ENCODE measurements around the gene KAT6B. TPM values are rescaled to one million over a fixed set of nuclear protein-coding genes. Genes with fewer than 3 reads are reported as not detected.
"Not testable (repeated sequence)": the region's sequence is repeated elsewhere in the genome, so short reads cannot be mapped to it uniquely, and the experiment has no call there.

The KAT6B gene
- total RNA-seq, 4 donors from 2014 or later: 29.1 to 159 (median 61.2) TPM

GRCh38 chr10:74873803-74874454, 47.5 kb downstream of the KAT6B start:
- no peak overlapping the region for H3K27ac ChIP-seq
- DNase-seq: no peak
- H3K9me3 ChIP-seq: no peaks in the 10 kb centered on the region
- no peak overlapping the region for H3K4me3 ChIP-seq
- no peaks in the 10 kb centered on the region for H3K4me1 ChIP-seq
- H3K27me3 ChIP-seq: no peaks in the 10 kb centered on the region
- intact Hi-C loops (cut with DNase I; ENCODE audit: low total_unique reads): no loop called here
- TF ChIP-seq CTCF (IDR thresholded peaks at IDR 0.05) (no peak), POLR2A (IDR thresholded peaks at IDR 0.05) (no peak)
- no peaks in the 10 kb centered on the region for H3K36me3 ChIP-seq

GRCh38 chr10:74874649-74875048, 48.2 kb downstream of the KAT6B start:
- Histone ChIP-seq H3K36me3 (no peaks in the 10 kb centered on the region), H3K27ac (no peak overlapping the region), H3K4me1 (no peaks in the 10 kb centered on the region), H3K27me3 (no peaks in the 10 kb centered on the region), H3K4me3 (no peak overlapping the region), H3K9me3 (no peaks in the 10 kb centered on the region)
- TF ChIP-seq CTCF (IDR thresholded peaks at IDR 0.05) (no peak), POLR2A (IDR thresholded peaks at IDR 0.05) (no peak)
- intact Hi-C loops (cut with DNase I; ENCODE audit: low total_unique reads): no loop called here
- DNase-seq: no peak

GRCh38 chr10:74875068-74875467, 48.7 kb downstream of the KAT6B start:
- H3K4me1 ChIP-seq: no peaks in the 10 kb centered on the region
- H3K27me3 ChIP-seq: no peaks in the 10 kb centered on the region
- H3K36me3 ChIP-seq: no peaks in the 10 kb centered on the region
- intact Hi-C loops (cut with DNase I; ENCODE audit: low total_unique reads): no loop called here
- TF ChIP-seq POLR2A (IDR thresholded peaks at IDR 0.05): no peak
- no peak for TF ChIP-seq CTCF (IDR thresholded peaks at IDR 0.05)
- H3K4me3 ChIP-seq: no peak overlapping the region
- no peak overlapping the region for H3K27ac ChIP-seq
- DNase-seq: no peak
- H3K9me3 ChIP-seq: no peaks in the 10 kb centered on the region

- Histone ChIP-seq H3K27ac (no peak overlapping the region), H3K4me3 (no peak overlapping the region), H3K4me1 (no peaks in the 10 kb centered on the region), H3K27me3 (no peaks in the 10 kb centered on the region), H3K9me3 (no peaks in the 10 kb centered on the region), H3K36me3 (no peaks in the 10 kb centered on the region)
- intact Hi-C loops (cut with DNase I; ENCODE audit: low total_unique reads): no loop called here
- DNase-seq: no peak
- TF ChIP-seq POLR2A (IDR thresholded peaks at IDR 0.05) (no peak), CTCF (IDR thresholded peaks at IDR 0.05) (no peak)
Measured at GRCh38 chr10:74875966-74876365, 49.6 kb downstream of the KAT6B start.

- H3K27me3 ChIP-seq; H3K4me1 ChIP-seq; H3K27ac ChIP-seq; H3K9me3 ChIP-seq; H3K36me3 ChIP-seq; intact Hi-C loops (cut with DNase I; ENCODE audit: low total_unique reads); H3K4me3 ChIP-seq; DNase-seq: not testable (repeated sequence)
Measured at GRCh38 chr10:74877054-74877453, 50.7 kb downstream of the KAT6B start.

GRCh38 chr10:74877898-74878297, 51.5 kb downstream of the KAT6B start:
- Histone ChIP-seq H3K27me3 (no peaks in the 10 kb centered on the region), H3K9me3 (no peaks in the 10 kb centered on the region), H3K4me1 (no peaks in the 10 kb centered on the region), H3K36me3 (no peaks in the 10 kb centered on the region), H3K27ac (no peak overlapping the region), H3K4me3 (no peak overlapping the region)
- intact Hi-C loops (cut with DNase I; ENCODE audit: low total_unique reads): no loop called here
- no peak for DNase-seq
- TF ChIP-seq POLR2A (IDR thresholded peaks at IDR 0.05) (no peak), CTCF (IDR thresholded peaks at IDR 0.05) (no peak)

All from uterus (tissue), 4 donors.